GM06990 (cell line): ENCODE measurements around the gene C19orf47.

Experiments
- DNase-seq: peaks from one replicate; pipeline ENCODE4 v3.0.0-alpha.2; 2011; ENCODE audit not compliant: insufficient read length; ENCODE audit errors: extremely low read depth
- H3K27me3 ChIP-seq: replicated peaks from 2 replicates; pipeline ENCODE4 v1.6.0; 2011; ENCODE audit warnings: low read length; ENCODE audit not compliant: control insufficient read depth, insufficient read depth
- H3K36me3 ChIP-seq: 2 replicates; pipeline ENCODE4 v1.5.1; 2011; ENCODE audit warnings: low read length; ENCODE audit not compliant: control insufficient read depth, insufficient read depth
- H3K4me3 ChIP-seq: replicated peaks from 2 replicates; pipeline ENCODE4 v1.5.1; 2011; ENCODE audit warnings: low read depth, mild to moderate bottlenecking, control low read depth, low read length
- CTCF ChIP-seq: IDR thresholded peaks from 2 replicates; pipeline ENCODE4 v1.5.1; 2011; ENCODE audit warnings: low read length, control low read depth, mild to moderate bottlenecking, inconsistent platforms; ENCODE audit not compliant: insufficient read depth, poor library complexity, severe bottlenecking

Gene C19orf47

GRCh38 chr19:40279120-40279551 lies 69.1 kb downstream of the C19orf47 start:
- Histone ChIP-seq H3K36me3 (peaks cover 9% of the 10 kb centered on the region), H3K4me3 (no peak overlapping the region), H3K27me3 (no peaks in the 10 kb centered on the region)
- no peak for DNase-seq
- no peak for TF ChIP-seq CTCF

GRCh38 chr19:40278361-40279035 lies 69.7 kb downstream of the C19orf47 start:
- no peak for DNase-seq
- TF ChIP-seq CTCF, result no peak
- no peaks in the 10 kb centered on the region for H3K27me3 ChIP-seq
- peaks cover 9% of the 10 kb centered on the region for H3K36me3 ChIP-seq
- no peak overlapping the region for H3K4me3 ChIP-seq

- peaks cover 9% of the 10 kb centered on the region for H3K36me3 ChIP-seq
- no peak for DNase-seq
- no peaks in the 10 kb centered on the region for H3K27me3 ChIP-seq
- no peak overlapping the region for H3K4me3 ChIP-seq
- TF ChIP-seq CTCF, result no peak
Observed at GRCh38 chr19:40277356-40278059, 70.7 kb downstream of the C19orf47 start.

GRCh38 chr19:40274585-40275544 lies 73.3 kb downstream of the C19orf47 start:
- no peak for TF ChIP-seq CTCF
- DNase-seq, result peak; percentile 55
- Histone ChIP-seq H3K4me3 (peak overlapping the region; percentile 38), H3K27me3 (no peaks in the 10 kb centered on the region), H3K36me3 (peaks cover 11% of the 10 kb centered on the region)

GRCh38 chr19:40273469-40274360 lies 74.5 kb downstream of the C19orf47 start:
- Histone ChIP-seq H3K36me3 (peaks cover 7% of the 10 kb centered on the region), H3K4me3 (no peak overlapping the region), H3K27me3 (no peaks in the 10 kb centered on the region)
- no peak for DNase-seq
- no peak for TF ChIP-seq CTCF
